CD4-positive, alpha-beta memory T cell (primary cell): ENCODE data around the gene DHRS7B. TPM values are rescaled to one million over a fixed set of nuclear protein-coding genes. Genes with fewer than 3 reads are reported as not detected.
"Not testable (repeated sequence)": the region's sequence is repeated elsewhere in the genome, so short reads cannot be mapped to it uniquely, and the experiment has no call there.

ENCODE experiments used
- CTCF ChIA-PET: fragments of 350-600 bp; sonication (Branson Sonifier 250); formaldehyde crosslinking; loops from one replicate; lab custom pipeline; 2021; ENCODE audit warnings: inconsistent platforms; ENCODE audit not compliant: partially characterized antibody; lab: Charles Lee
- POLR2A ChIA-PET: fragments of 350-600 bp; sonication (Branson Sonifier 250); formaldehyde crosslinking; loops from one replicate; lab custom pipeline; 2021; ENCODE audit not compliant: partially characterized antibody; lab: Charles Lee
- DNase-seq, 5 donors: peaks; one replicate each; pipeline versions ENCODE4 v3.0.0 to v3.0.0-alpha.2; 2020 to 2022; ENCODE audit warnings: mixed read lengths in 1 of 5
- H3K27ac ChIP-seq: one replicate; pipeline ENCODE4 v1.7.0; 2013; ENCODE audit warnings: low read depth, low read length
- H3K27me3 ChIP-seq: 2 replicates; pipeline ENCODE4 v1.7.0; 2013; ENCODE audit warnings: mild to moderate bottlenecking, low read length, moderate library complexity; ENCODE audit not compliant: insufficient read depth
- H3K36me3 ChIP-seq: 2 replicates; pipeline ENCODE4 v1.7.0; 2013; ENCODE audit warnings: mild to moderate bottlenecking, low read length, moderate library complexity; ENCODE audit not compliant: insufficient read depth
- H3K4me1 ChIP-seq: 2 replicates; pipeline ENCODE4 v1.7.0; 2013; ENCODE audit warnings: mild to moderate bottlenecking, low read length, moderate library complexity; ENCODE audit not compliant: insufficient read depth
- H3K4me3 ChIP-seq, 2 donors: one replicate each; pipeline ENCODE4 v1.7.0; 2013; ENCODE audit warnings: low read length in 2 of 2, mild to moderate bottlenecking in 1 of 2
- H3K9me3 ChIP-seq, 2 donors: one replicate each; pipeline ENCODE4 v1.7.0; 2013; ENCODE audit warnings: low read length in 2 of 2, control low read depth in 1 of 2; ENCODE audit not compliant: control insufficient read depth in 1 of 2
- H3K27ac Mint-ChIP-seq, 7 donors: one replicate each; pipeline ENCODE4 v1.8.0; 2020 to 2021; ENCODE audit warnings: mixed read lengths in 7 of 7, mild to moderate bottlenecking in 6 of 7, inconsistent platforms in 3 of 7, moderate library complexity in 3 of 7
- H3K27me3 Mint-ChIP-seq, 2 donors: one replicate each; pipeline ENCODE4 v1.8.0; 2020 to 2021; ENCODE audit warnings: mixed read lengths in 2 of 2
- H3K36me3 Mint-ChIP-seq, 2 donors: one replicate each; pipeline ENCODE4 v1.8.0; 2020 to 2021; ENCODE audit warnings: mixed read lengths in 2 of 2, inconsistent platforms in 1 of 2, mild to moderate bottlenecking in 1 of 2
- H3K4me1 Mint-ChIP-seq, 4 donors: one replicate each; pipeline ENCODE4 v1.8.0; 2020 to 2021; ENCODE audit warnings: mixed read lengths in 4 of 4, mild to moderate bottlenecking in 1 of 4
- H3K4me3 Mint-ChIP-seq, 8 donors: one replicate each; pipeline ENCODE4 v1.8.0; 2020 to 2021; ENCODE audit warnings: mixed read lengths in 8 of 8, mild to moderate bottlenecking in 7 of 8, moderate library complexity in 6 of 8, inconsistent platforms in 3 of 8
- H3K9me3 Mint-ChIP-seq, 8 donors: one replicate each; pipeline ENCODE4 v1.8.0; 2020 to 2021; ENCODE audit warnings: mixed read lengths in 8 of 8, mild to moderate bottlenecking in 5 of 8, inconsistent platforms in 3 of 8, moderate library complexity in 1 of 8
- intact Hi-C: fragments of 100-400 bp; cut with micrococcal nuclease; formaldehyde crosslinking; loops from one replicate; pipeline ENCODE4 v1.15.1; 2023
- polyA plus RNA-seq, 2 donors: library from polyadenylated mRNA; unstranded; fragments of 300-500 nt; fragmentation: Illumina TruSeq; gene quantifications; one replicate each; pipeline ENCODE4 v1.2.3, GENCODE V29; 2021
- total RNA-seq, 2 experiments: library from RNA; stranded (reverse); gene quantifications; one replicate each; pipeline ENCODE4 v1.2.3, GENCODE V29; 2021

The DHRS7B gene
- total and polyA plus RNA-seq, 4 experiments from 2014 or later = 8.2 to 10.5 (median 9.7) TPM

- intact Hi-C loops = no loop called here
- CTCF ChIA-PET = interaction anchor here (2.0 kb wide), 1 partner anchor 13 kb away, joined by 4 read pairs; no protein-coding TSS in a partner anchor
- Histone ChIP-seq H3K27me3 (no peaks in the 10 kb centered on the region), H3K9me3 (no peaks in the 10 kb centered on the region), H3K4me3 (no peak overlapping the region), H3K36me3 (peaks cover 34% of the 10 kb centered on the region), H3K4me1 (no peaks in the 10 kb centered on the region), H3K27ac (no peak overlapping the region)
- Mint-ChIP-seq H3K4me3 (no peak overlapping the region), H3K27ac (peak overlapping the region in 1 of 7 donors; percentile 47), H3K4me1 (peaks cover 0 to 12% (median 2%) of the 10 kb centered on the region in 4 donors), H3K36me3 (peaks cover 29 to 44% of the 10 kb centered on the region in 2 donors), H3K9me3 (no peaks in the 10 kb centered on the region), H3K27me3 (no peaks in the 10 kb centered on the region)
- POLR2A ChIA-PET = no interaction called here
- DNase-seq = no peak
Observed at GRCh38 chr17:21186399-21187187, 59.8 kb downstream of the DHRS7B start.

- Mint-ChIP-seq H3K9me3 (no peaks in the 10 kb centered on the region), H3K36me3 (peaks cover 19 to 42% of the 10 kb centered on the region in 2 donors), H3K27me3 (no peaks in the 10 kb centered on the region), H3K27ac (no peak overlapping the region), H3K4me1 (peaks cover 0 to 3% (median 1%) of the 10 kb centered on the region in 4 donors), H3K4me3 (no peak overlapping the region)
- Histone ChIP-seq H3K4me1 (no peaks in the 10 kb centered on the region), H3K36me3 (peaks cover 24% of the 10 kb centered on the region), H3K4me3 (no peak overlapping the region), H3K27me3 (no peaks in the 10 kb centered on the region), H3K27ac (no peak overlapping the region), H3K9me3 (no peaks in the 10 kb centered on the region)
- intact Hi-C loops = no loop called here
- ChIA-PET CTCF (interaction anchor here (0.8 to 1.9 kb wide), 3 partner anchors 24 to 70 kb away, joined by 3 to 5 read pairs (median 3); no protein-coding TSS in a partner anchor), POLR2A (interaction anchor here (0.7 kb wide), 1 partner anchor 70 kb away, joined by 4 read pairs; no protein-coding TSS in a partner anchor)
- DNase-seq = no peak
Observed at GRCh38 chr17:21189361-21189760, 62.6 kb downstream of the DHRS7B start.

GRCh38 chr17:21190078-21190477 lies 63.3 kb downstream of the DHRS7B start:
- CTCF ChIA-PET = interaction anchor here (0.5 to 1.9 kb wide), 4 partner anchors 13 to 323 kb away, joined by 3 to 5 read pairs (median 4); no protein-coding TSS in a partner anchor
- Histone ChIP-seq H3K4me3 (no peak overlapping the region), H3K4me1 (no peaks in the 10 kb centered on the region), H3K27me3 (no peaks in the 10 kb centered on the region), H3K9me3 (no peaks in the 10 kb centered on the region), H3K27ac (no peak overlapping the region), H3K36me3 (peaks cover 21% of the 10 kb centered on the region)
- no peak for DNase-seq
- Mint-ChIP-seq H3K36me3 (peaks cover 12 to 41% of the 10 kb centered on the region in 2 donors), H3K27me3 (no peaks in the 10 kb centered on the region), H3K9me3 (no peaks in the 10 kb centered on the region), H3K4me3 (no peak overlapping the region), H3K27ac (peak overlapping the region in 1 of 7 donors; percentile 73), H3K4me1 (peaks cover 0 to 8% (median 4%) of the 10 kb centered on the region in 4 donors)
- intact Hi-C loops = no loop called here
- POLR2A ChIA-PET = interaction anchor here (0.7 kb wide), 1 partner anchor 71 kb away, joined by 4 read pairs; no protein-coding TSS in a partner anchor

- Histone ChIP-seq H3K4me3 (no peak overlapping the region), H3K9me3 (no peaks in the 10 kb centered on the region), H3K27ac (no peak overlapping the region), H3K4me1 (no peaks in the 10 kb centered on the region), H3K27me3 (no peaks in the 10 kb centered on the region), H3K36me3 (peaks cover 10% of the 10 kb centered on the region)
- H3K4me3 Mint-ChIP-seq = no peak overlapping the region
- H3K36me3 Mint-ChIP-seq = peaks cover 3 to 41% of the 10 kb centered on the region in 2 donors
- peak overlapping the region in 3 of 7 donors; percentile 3 to 65 (median 12) for H3K27ac Mint-ChIP-seq
- no peaks in the 10 kb centered on the region for H3K27me3 Mint-ChIP-seq
- no peak for DNase-seq
- POLR2A ChIA-PET = no interaction called here
- intact Hi-C loops = no loop called here
- H3K9me3 Mint-ChIP-seq = no peaks in the 10 kb centered on the region
- H3K4me1 Mint-ChIP-seq = peaks cover 0 to 8% (median 4%) of the 10 kb centered on the region in 4 donors
- CTCF ChIA-PET = interaction anchor here (1.1 to 1.9 kb wide), 3 partner anchors 12 to 321 kb away, joined by 3 to 5 read pairs (median 4); no protein-coding TSS in a partner anchor
Observed at GRCh38 chr17:21191698-21192097, 64.9 kb downstream of the DHRS7B start.

GRCh38 chr17:21192414-21192813 lies 65.7 kb downstream of the DHRS7B start:
- intact Hi-C loops, H3K27me3 Mint-ChIP-seq, DNase-seq, H3K4me1 Mint-ChIP-seq, H3K9me3 Mint-ChIP-seq, H3K9me3 ChIP-seq, H3K4me1 ChIP-seq, H3K4me3 ChIP-seq, H3K27me3 ChIP-seq, H3K4me3 Mint-ChIP-seq, H3K27ac ChIP-seq: not testable (repeated sequence)
- ChIA-PET CTCF (interaction anchor here (1.0 to 1.3 kb wide), 3 partner anchors 12 to 92 kb away, joined by 3 to 5 read pairs (median 4); no protein-coding TSS in a partner anchor), POLR2A (interaction anchor here (0.6 kb wide), 1 partner anchor 21 kb away, joined by 3 read pairs; the partner anchor contains the start of gene TMEM11)
- H3K27ac Mint-ChIP-seq = peak overlapping the region in 5 of 7 donors; percentile 35 to 69 (median 50)
- peaks cover 16% of the 10 kb centered on the region for H3K36me3 ChIP-seq
- peaks cover 10 to 46% of the 10 kb centered on the region in 2 donors for H3K36me3 Mint-ChIP-seq

GRCh38 chr17:21193031-21193430 lies 66.3 kb downstream of the DHRS7B start:
- CTCF ChIA-PET = interaction anchor here (1.0 to 1.3 kb wide), 2 partner anchors 74 to 93 kb away, joined by 3 to 5 read pairs; no protein-coding TSS in a partner anchor
- peaks cover 14 to 52% of the 10 kb centered on the region in 2 donors for H3K36me3 Mint-ChIP-seq
- intact Hi-C loops = no loop called here

GRCh38 chr17:21194226-21194625 lies 67.5 kb downstream of the DHRS7B start:
- H3K27ac ChIP-seq = no peak overlapping the region
- peaks cover 18 to 57% of the 10 kb centered on the region in 2 donors for H3K36me3 Mint-ChIP-seq
- H3K4me1 ChIP-seq = no peaks in the 10 kb centered on the region
- peaks cover under 1 to 13% (median 6%) of the 10 kb centered on the region in 4 donors for H3K4me1 Mint-ChIP-seq
- DNase-seq = no peak
- ChIA-PET CTCF (no interaction called here), POLR2A (no interaction called here)
- no peaks in the 10 kb centered on the region for H3K27me3 ChIP-seq
- intact Hi-C loops = no loop called here
- H3K4me3 Mint-ChIP-seq = no peak overlapping the region
- peaks cover 23% of the 10 kb centered on the region for H3K36me3 ChIP-seq
- no peaks in the 10 kb centered on the region for H3K9me3 ChIP-seq
- H3K4me3 ChIP-seq = no peak overlapping the region
- peak overlapping the region in 6 of 7 donors; percentile 25 to 86 (median 38) for H3K27ac Mint-ChIP-seq
- no peaks in the 10 kb centered on the region for H3K27me3 Mint-ChIP-seq
- H3K9me3 Mint-ChIP-seq = no peaks in the 10 kb centered on the region

More at GRCh38 chr17:21193031-21193430, 66.3 kb downstream of the DHRS7B start:
- H3K4me1 ChIP-seq = no peaks in the 10 kb centered on the region
- no peaks in the 10 kb centered on the region for H3K9me3 ChIP-seq
- H3K9me3 Mint-ChIP-seq = no peaks in the 10 kb centered on the region
- no peak overlapping the region for H3K27ac ChIP-seq
- H3K27ac Mint-ChIP-seq = peak overlapping the region in 3 of 7 donors; percentile 50 to 74 (median 61)
- H3K4me3 ChIP-seq = no peak overlapping the region
- no peak overlapping the region for H3K4me3 Mint-ChIP-seq
- DNase-seq = no peak
- H3K4me1 Mint-ChIP-seq = peaks cover 0 to 8% (median 4%) of the 10 kb centered on the region in 4 donors
- H3K36me3 ChIP-seq = peaks cover 22% of the 10 kb centered on the region
- POLR2A ChIA-PET = interaction anchor here (0.6 kb wide), 1 partner anchor 21 kb away, joined by 3 read pairs; the partner anchor contains the start of gene TMEM11
- H3K27me3 Mint-ChIP-seq = no peaks in the 10 kb centered on the region
- H3K27me3 ChIP-seq = no peaks in the 10 kb centered on the region
